Right ventricle myocardium inferior (tissue), 1 donor: ENCODE data around the gene CLC. TPM values are rescaled to one million over a fixed set of nuclear protein-coding genes. Genes with fewer than 3 reads are reported as not detected.
"Not testable (repeated sequence)": the region's sequence is repeated elsewhere in the genome, so short reads cannot be mapped to it uniquely, and the experiment has no call there.

Source experiments
- ATAC-seq: fragments of 200-7000 bp; cut with Tn5 transposase; one replicate; pipeline ENCODE4 v1.9.1; 2020; ENCODE audit warnings: mild to moderate bottlenecking, moderate library complexity
- DNase-seq: peaks from one replicate; pipeline ENCODE4 v3.0.0; 2021; ENCODE audit errors: missing footprints
- intact Hi-C: fragments of 100-400 bp; cut with DNase I; formaldehyde crosslinking; loops from one replicate; pipeline ENCODE4 v1.11.0; 2022
- total RNA-seq: library from RNA; stranded (reverse); fragmentation: NEBNext Ultra II Directional; extraction: Animal tissue kit (Norgen Biotek cat#: 25700); gene quantifications from one replicate; pipeline ENCODE4 v1.2.1, GENCODE V29; 2021
- donor health status: DM: no; HTN: yes; CAD: no; lungs with severe emphysema.

CLC gene
- total RNA-seq, 1 donor from 2014 or later = not detected

- DNase-seq (no peak), ATAC-seq (no peak)
- intact Hi-C loops = no loop called here
These were observed 2.1 kb downstream of the CLC start for GRCh38 chr19:39735688-39736087.

GRCh38 chr19:39733841-39734240 is 4.0 kb downstream of the CLC start:
- intact Hi-C loops = no loop called here
- ATAC-seq (no peak), DNase-seq (no peak)

GRCh38 chr19:39731685-39732084 is 6.1 kb downstream of the CLC start:
- DNase-seq = no peak
- no peak for ATAC-seq
- intact Hi-C loops = no loop called here

- DNase-seq = no peak
- no peak for ATAC-seq
- intact Hi-C loops = no loop called here
These were observed 8.2 kb downstream of the CLC start for GRCh38 chr19:39729594-39729993.

- DNase-seq (no peak), ATAC-seq (no peak)
- intact Hi-C loops = no loop called here
These were observed 9.8 kb downstream of the CLC start for GRCh38 chr19:39728040-39728439.

- no peak for DNase-seq
These were observed 10.6 kb downstream of the CLC start for GRCh38 chr19:39727070-39727800.

GRCh38 chr19:39725995-39726394 is 11.8 kb downstream of the CLC start:
- DNase-seq (no peak), ATAC-seq (no peak)
- intact Hi-C loops = no loop called here

More at GRCh38 chr19:39727070-39727800, 10.6 kb downstream of the CLC start:
- no peak for ATAC-seq
- intact Hi-C loops = no loop called here

- intact Hi-C loops, DNase-seq, ATAC-seq: not testable (repeated sequence)
These were observed 17.7 kb downstream of the CLC start for GRCh38 chr19:39720144-39720543.

GRCh38 chr19:39710333-39710890 is 27.4 kb downstream of the CLC start:
- intact Hi-C loops = no loop called here
- no peak for ATAC-seq

GRCh38 chr19:39709026-39709872 is 28.6 kb downstream of the CLC start:
- intact Hi-C loops = no loop called here
- ATAC-seq = no peak

More at GRCh38 chr19:39710333-39710890, 27.4 kb downstream of the CLC start:
- DNase-seq = no peak

GRCh38 chr19:39708594-39708993 is 29.2 kb downstream of the CLC start:
- intact Hi-C loops = no loop called here
- ATAC-seq = no peak
- no peak for DNase-seq

More at GRCh38 chr19:39709026-39709872, 28.6 kb downstream of the CLC start:
- DNase-seq = no peak

- ATAC-seq (no peak), DNase-seq (no peak)
- intact Hi-C loops = no loop called here
These were observed 32.1 kb downstream of the CLC start for GRCh38 chr19:39705578-39706188.

- DNase-seq (no peak), ATAC-seq (no peak)
- intact Hi-C loops = no loop called here
These were observed 33.4 kb downstream of the CLC start, which contains the start of gene LGALS14 for GRCh38 chr19:39704181-39705044. LGALS14 (plus strand) TSS chr19:39704481; CDS start chr19:39704529, 48 bp downstream.

- DNase-seq (no peak), ATAC-seq (no peak)
- intact Hi-C loops = no loop called here
These were observed 36.5 kb downstream of the CLC start for GRCh38 chr19:39701291-39701690.

- no peak for ATAC-seq
- DNase-seq = no peak
- intact Hi-C loops = no loop called here
These were observed 39.3 kb downstream of the CLC start for GRCh38 chr19:39698535-39698934.

- intact Hi-C loops = no loop called here
- DNase-seq (no peak), ATAC-seq (no peak)
These were observed 41.4 kb downstream of the CLC start for GRCh38 chr19:39696387-39696786.

- no peak for ATAC-seq
- intact Hi-C loops = no loop called here
These were observed 42.1 kb downstream of the CLC start for GRCh38 chr19:39695759-39696158.

GRCh38 chr19:39692822-39693221 is 45.0 kb downstream of the CLC start:
- intact Hi-C loops = no loop called here
- no peak for ATAC-seq
- DNase-seq = no peak

More at GRCh38 chr19:39695759-39696158, 42.1 kb downstream of the CLC start:
- no peak for DNase-seq
